GM03348 (cell line): ENCODE results near the gene NEURL3.
"Not testable (repeated sequence)": the region's sequence is repeated elsewhere in the genome, so short reads cannot be mapped to it uniquely, and the experiment has no call there.

Source experiments
- DNase-seq: peaks from one replicate; pipeline ENCODE4 v3.0.0; 2012; ENCODE audit warnings: low spot score

The NEURL3 gene, protein sequence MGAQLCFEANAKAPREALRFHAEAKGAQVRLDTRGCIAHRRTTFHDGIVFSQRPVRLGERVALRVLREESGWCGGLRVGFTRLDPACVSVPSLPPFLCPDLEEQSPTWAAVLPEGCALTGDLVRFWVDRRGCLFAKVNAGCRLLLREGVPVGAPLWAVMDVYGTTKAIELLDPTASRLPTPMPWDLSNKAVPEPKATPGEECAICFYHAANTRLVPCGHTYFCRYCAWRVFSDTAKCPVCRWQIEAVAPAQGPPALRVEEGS

GRCh38 chr2:96505231-96505889 is at the start of gene NEURL3:
Gene NEURL3 (minus strand): TSS chr2:96505357. CDS start chr2:96505286, 71 bp downstream.
- peak; percentile 38 for DNase-seq

DNA sequence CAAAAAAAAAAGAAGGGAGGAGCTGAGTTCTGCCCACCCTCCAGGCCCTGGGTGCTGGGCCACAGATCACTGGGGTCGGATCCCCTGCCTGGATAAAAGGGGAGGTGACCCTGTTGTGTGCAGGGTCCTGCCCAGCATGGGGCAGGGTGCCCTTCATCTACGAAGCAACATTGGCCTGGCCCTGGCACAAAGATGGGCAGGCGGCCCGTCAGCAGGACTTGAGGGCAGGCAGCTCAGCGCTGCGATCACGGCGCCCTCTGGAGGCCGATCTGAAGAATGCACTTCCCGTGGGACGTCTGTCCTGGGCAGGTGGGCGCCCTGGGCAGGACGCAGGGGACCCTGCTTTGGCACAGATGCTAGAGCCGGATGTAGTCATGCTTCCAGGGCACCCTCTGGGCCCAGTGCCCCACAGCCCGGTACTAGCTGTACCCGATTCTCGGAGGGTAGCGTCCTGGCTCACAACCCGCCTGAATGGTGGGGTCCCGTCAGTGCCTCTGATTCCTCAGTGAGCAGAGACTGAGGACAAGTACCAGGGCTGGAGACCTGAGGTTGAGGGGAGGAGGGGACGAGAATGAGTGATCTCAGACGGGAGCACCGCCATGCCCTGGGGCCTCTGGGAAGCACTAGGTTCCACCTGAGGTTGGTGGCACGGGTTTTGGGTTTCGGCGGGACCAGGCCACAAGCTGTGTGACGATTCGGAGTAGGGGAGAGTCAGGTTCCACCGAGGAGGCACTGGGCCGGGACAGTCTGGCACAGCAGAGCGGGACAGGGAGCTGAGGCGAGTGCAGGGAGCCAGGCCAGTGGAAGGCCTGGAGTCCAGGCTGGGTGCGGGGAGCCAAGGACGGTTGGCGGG is 49.4 kb upstream of the NEURL3 start:
- DNase-seq, result peak; percentile 91

DNA sequence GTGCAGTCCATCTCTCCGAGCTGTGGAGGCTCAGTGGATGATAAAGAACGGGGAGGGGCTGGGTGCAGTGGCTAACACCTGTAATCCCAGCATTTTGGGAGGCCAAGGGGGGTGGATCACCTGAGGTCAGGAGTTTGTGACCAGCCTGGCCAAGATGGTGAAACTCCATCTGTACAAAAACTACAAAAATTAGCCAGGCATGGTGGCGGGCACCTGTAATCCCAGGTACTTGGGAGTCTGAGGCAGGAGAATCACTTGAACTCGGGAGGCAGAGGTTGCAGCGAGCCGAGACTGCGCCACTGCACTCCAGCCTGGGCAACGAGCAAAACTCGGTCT is 48.8 kb upstream of the NEURL3 start:
- not testable (repeated sequence) for DNase-seq

DNA sequence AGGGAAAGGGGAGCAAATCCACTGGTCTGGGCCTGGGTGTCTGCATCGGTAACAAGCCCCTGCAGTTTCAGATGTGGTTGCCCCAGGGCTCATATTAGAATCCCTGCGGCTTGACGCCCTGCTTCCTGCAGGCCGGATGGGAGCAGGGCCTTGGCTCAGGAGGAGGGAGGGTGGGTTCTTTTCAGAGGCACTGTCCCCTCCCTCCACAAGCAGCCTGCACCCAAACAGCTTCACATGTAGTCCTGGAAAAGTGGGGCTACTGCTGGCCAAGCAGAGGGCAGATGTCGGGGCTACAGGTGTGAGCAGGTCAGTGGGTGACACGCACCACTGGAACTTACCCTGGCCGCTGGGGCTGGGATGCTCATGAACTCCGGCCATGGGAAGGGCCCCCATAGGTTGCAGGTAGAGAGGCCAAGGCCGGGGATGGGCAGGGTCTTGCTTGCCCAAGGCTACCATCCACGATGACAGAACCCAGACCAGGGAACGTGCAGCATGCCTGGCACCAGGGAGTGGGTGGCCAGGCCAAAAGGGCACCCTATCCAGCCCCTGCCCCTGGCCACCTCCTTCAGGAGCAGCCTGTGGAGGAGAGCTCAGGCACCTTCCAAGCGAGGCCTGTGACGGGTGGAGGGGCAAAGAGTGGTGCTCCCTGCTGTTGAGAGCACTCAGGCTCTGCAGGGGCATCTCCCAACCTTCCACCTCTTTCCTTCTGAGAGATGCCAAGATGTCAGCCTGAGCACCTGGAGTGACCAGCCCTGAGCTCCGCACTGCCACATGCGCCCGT is 48.2 kb upstream of the NEURL3 start:
- DNase-seq, result no peak

DNA sequence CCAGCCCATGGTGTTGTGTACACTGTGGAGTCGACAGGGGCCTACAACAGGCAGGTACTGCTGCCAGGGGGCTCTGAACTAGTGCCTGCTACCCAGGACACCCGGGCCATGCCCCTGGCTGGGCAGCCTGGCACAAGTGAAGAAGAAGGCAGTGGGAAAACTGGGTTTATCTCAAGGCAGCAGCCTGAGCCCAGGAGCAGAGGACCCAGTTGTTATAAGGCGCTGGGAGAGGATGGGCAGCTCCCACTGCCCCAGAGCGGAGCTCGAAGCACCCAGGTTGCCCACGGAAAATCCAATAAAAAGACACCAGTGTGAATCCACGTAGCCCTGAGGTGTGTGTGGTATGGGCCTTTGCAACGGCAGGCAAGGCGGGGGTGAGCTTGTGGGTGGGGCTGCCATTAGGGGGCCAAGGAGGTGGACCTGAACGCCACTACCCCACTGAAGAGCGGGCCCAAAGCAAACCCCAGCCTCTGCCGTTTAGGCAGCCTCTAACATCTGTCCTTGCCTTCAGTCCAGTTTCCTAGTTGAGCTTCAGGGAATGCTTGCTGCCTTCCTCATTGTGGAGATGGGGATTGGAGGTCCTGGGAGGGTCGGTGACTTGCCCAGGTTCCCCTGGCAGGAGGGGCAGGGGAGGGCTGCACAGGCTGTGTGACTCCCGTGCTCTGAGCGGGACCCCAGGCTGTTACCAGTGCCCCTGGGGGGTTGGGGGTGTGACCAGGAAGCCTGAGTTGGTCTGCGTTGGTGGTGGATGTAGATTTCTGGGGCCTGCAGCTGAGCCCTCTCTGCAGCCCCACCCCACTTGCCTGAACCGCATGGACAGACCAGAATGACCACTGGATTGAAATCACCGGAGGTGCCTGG is 47.4 kb upstream of the NEURL3 start:
- no peak for DNase-seq

GRCh38 chr2:96551605-96552314 is 46.6 kb upstream of the NEURL3 start:
- no peak for DNase-seq

GRCh38 chr2:96550787-96551604 is 45.8 kb upstream of the NEURL3 start:
- DNase-seq, result no peak

GRCh38 chr2:96549967-96550786 is 45.0 kb upstream of the NEURL3 start:
- DNase-seq, result peak; percentile 24

DNA sequence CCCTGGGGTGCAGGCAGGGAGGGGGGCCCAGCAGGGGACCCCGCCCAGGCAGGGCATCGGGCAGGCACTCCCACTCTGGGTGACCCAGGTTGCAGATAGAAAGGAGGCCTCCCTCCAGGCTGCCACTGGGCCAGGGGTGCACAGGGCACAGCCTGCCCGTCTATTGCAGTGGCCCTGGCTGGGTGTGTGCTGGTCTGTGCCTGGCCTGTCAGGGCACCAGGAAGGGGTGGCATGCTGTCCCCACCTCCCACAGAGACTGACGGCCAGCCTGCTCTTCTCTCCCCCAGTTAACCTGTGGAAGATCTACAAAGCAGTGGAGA is 44.3 kb upstream of the NEURL3 start:
- no peak for DNase-seq

- no peak for DNase-seq
Observed at GRCh38 chr2:96548558-96549465, 43.7 kb upstream of the NEURL3 start.

DNA sequence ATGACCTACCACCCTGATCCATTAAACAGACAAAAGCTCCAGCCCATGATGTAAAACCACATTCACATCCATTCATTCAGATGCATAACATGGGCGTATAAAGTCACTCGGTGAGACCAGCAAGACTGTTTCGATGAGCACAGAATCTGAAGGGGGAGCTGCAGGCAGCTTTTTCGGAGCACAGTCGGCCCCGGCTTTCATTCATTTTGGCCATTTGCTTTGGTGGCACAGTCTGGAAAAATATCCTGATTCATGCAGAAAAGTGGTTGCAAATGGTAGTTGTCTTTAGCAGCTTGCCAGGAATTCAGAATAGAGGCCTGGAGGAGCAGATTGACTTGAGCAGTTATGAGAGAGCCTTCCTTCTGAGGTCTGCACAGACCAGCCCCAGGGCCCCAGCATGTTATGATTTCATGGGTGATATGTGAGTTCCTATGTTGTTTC is 42.6 kb upstream of the NEURL3 start:
- no peak for DNase-seq

DNA sequence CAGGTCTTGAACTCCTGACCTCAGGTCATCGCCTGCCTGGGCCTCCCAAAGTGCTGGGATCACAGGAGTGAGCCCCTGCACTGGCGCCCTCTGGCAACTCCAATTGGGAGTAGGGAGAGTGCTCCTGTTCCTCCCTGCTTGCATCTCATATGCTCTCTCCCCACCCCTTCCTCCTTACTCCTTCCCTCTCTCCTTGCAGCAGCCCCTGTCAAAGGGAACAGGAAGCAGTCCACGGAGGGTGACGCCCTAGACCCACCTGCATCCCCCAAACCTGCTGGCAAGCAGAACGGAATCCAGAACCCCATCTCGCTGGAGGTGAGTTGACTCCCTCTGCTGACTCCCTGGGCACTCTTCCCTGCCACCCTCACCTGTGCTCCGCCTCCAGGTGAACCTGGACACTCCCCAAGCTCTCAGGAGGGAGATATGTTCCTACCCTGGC is 42.1 kb upstream of the NEURL3 start:
- DNase-seq, result no peak

DNA sequence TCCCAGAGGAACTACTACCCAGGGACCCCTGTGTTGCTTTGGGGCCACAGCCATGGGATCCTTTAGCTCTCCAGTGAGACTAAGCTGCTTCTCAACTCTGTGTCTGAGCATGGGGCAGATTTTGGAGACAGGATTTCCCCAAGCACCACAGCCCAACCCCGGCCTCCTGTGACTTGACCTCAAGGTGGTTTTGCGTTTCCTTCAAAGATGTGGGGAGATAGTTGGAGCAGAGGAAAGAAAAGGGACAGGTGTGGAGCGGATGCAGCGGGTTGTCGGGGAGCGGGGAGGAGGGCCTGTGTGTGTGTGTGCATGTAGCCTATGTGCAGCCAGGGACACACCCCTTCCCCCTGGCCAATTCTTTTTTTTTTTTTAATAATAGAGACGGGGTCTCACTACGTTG is 41.6 kb upstream of the NEURL3 start:
- DNase-seq, result no peak

- no peak for DNase-seq
Observed at GRCh38 chr2:96546321-96546720, 41.2 kb upstream of the NEURL3 start.

DNA sequence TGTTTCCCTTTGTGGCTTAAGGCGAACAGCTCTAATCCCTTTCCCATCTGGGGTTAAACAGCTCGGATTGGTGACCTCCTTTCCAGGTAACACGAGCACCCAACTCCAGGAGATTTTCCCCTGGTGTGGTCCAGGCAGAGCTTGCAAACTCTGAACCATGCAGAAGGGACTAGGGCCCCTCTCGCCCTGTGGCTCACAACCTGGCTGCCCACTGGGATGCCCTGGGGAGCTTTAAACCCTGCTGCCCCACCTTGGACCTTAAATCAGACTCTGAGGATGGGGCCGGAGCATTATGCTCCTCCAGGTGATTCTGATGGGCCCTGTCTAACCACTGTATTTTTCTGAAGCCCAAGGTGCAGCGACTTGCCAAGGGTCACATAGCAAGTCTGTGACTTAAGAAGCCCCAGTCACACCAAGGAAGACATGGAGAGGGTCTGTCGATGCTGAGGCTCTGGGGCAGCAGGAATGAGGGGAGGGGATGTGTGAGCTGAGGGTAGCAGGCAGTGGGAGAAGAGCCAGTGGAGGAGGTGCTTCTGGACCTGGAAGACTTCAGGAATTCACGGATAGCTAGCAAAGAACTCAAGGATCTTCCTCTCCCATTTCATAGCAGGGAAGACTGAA is 37.3 kb upstream of the NEURL3 start:
- DNase-seq, result no peak

DNA sequence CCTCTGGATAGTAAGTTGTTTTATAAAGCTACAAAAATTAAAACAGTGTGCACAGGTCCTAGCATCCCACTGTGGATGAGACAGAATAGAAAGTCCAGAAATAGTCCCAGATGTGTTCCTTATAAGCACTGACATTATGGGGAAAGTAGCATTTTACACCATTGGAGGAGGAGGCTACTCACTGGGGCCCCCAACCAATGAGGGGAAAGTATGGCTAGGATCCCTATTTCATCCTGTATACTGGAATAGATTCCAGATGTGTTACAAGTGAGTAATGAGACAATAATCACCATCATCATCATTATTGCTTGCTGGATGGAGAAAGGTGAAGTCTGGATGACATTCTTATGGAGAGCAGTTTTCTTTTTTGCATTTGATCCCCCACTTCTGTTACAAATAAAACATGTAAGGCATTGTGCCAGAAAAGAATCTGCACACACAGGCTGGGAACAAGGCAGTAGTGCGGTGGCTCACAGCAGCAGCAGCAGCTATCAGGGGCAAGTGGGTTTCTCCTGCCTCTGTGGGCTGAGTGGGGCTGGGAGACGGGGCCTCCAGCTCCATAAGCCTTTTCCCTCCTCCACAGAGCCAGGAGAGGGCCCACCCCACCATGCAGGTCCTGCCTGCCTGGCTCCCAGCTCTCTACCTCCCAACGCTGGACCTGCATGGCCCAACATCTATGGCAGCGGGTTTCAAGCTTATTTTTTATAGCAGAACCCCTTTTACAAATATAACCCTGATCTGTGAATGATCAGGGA is 36.4 kb upstream of the NEURL3 start:
- peak; percentile 52 for DNase-seq

- peak; percentile 66 for DNase-seq
Observed at GRCh38 chr2:96540136-96540535, 35.0 kb upstream of the NEURL3 start.
